Amniotic stem cell (primary cell): ENCODE data around the gene TPO.
"Not testable (repeated sequence)": the region's sequence is repeated elsewhere in the genome, so short reads cannot be mapped to it uniquely, and the experiment has no call there.

Experiments
- DNase-seq: peaks from one replicate; lab custom pipeline; 2025; lab: John Stamatoyannopoulos, UW

The TPO gene

DNA sequence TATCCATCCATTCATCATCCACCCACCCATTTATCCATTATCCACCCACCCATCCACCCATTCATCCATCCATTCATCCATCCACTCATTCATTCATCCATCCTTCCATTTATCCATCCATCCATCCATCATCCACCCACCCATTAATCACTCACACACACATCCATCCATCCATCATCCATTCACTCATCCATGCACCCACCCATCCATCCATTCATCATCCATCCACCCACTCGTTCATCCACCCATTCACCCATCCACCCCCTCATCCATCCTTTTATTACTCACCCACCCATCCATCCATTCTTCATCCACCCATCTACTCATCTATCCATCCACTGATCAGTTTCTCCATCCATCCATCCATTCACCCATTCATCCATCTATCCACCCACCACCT is 8.1 kb upstream of the TPO start:
- DNase-seq = no peak

DNA sequence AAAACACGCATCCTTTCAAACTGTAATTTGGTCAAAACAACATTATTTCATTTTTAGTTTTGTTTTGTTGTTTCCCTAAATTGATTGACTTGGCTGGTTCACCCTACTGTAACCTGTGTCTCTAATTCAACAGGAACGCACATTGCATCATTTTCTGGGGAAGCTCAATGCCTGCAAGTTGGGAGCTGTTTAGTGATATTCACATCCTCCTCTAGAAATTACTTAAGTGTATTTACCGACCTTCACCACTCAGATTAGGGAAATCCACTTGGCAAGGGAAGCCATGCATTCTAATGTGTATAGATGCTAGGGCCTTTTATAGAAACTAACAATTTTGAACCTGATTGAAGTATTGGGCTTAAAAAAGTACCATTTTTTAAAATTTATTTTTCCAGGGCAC is 7.3 kb upstream of the TPO start:
- no peak for DNase-seq

DNA sequence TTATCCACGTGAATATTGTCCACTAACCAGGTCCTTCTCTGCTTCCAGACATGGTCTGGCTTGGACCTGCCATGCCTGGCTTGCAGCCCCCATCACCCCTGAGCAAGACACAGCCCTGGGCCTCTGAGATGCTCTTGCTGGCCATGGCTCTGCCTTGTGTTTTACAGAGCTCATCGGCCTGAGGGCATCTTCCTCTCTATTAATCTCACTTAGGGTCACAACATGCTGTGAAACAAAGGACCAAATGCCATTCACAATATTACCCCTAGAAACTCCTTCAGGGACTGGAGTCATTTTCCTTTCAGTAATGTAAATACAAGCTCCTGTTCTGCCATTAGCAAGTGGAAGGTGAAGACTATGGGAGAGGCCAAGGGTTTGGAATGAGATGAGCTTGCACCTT is 6.8 kb upstream of the TPO start:
- no peak for DNase-seq

DNA sequence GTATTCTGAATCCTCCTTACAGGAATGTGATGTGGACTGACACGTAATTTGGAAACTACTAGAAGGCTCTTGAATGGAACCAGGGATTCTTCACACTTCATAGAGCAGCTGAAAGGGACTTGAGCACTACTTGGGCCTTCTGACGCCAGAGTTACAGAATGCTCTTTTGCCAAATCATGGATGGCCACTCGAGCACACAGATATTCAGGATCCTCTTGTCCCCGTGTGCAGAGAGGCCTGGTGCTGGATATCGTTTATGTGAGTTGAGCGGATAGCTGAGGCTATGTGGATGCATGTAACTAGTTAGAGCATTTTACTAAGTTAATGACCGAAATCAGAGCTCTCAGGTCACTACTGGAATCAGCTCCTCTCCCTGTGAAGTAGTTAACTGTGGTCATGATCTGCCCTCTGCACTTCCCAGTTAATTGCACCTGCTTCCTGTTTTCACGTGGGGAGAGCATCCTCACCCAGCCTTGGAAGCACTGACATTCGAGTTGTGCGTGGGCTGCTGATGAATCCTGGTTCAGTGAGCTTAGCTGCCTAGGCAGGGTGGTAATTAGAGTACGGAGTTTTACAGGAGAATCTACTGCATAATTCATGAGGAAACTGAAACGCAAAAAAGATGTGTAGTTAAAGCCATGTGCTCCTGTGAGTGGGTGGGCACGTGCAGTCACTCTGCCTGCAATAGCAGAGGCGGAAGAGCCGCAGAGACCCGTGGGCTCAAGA is 5.2 kb upstream of the TPO start:
- DNase-seq = no peak

DNA sequence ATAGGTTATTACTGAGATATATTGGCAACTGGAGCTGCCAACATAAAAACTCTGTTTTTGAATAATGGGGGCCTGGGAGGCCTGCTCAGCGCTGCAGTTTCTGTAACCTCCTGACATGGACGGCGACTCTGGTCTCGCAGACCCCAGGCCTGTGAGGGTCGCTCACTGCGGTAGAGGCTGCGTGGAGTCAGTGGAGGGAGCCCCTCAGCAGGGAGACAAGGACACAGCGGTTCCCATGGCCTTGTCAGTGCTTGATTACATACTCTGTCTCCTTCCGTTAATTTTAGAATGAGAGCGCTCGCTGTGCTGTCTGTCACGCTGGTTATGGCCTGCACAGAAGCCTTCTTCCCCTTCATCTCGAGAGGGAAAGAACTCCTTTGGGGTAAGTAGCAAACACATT is 858 bp downstream of the TPO start:
- no peak for DNase-seq

DNA sequence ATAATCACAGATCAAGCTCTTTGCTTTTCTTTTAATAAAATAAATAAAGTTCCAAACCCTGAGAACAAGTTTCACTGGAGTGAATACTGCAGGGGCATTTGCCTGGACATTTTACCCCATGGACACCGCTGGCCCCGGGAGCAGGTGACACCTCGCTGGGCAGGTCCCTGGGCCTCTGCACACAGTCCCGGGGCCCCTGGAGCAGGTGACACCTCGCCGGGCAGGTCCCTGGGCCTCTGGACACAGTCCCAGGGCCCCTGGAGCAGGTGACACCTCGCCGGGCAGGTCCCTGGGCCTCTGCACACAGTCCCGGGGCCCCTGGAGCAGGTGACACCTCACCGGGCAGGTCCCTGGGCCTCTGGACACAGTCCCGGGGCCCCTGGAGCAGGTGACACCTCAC is 1.6 kb downstream of the TPO start:
- not testable (repeated sequence) for DNase-seq

DNA sequence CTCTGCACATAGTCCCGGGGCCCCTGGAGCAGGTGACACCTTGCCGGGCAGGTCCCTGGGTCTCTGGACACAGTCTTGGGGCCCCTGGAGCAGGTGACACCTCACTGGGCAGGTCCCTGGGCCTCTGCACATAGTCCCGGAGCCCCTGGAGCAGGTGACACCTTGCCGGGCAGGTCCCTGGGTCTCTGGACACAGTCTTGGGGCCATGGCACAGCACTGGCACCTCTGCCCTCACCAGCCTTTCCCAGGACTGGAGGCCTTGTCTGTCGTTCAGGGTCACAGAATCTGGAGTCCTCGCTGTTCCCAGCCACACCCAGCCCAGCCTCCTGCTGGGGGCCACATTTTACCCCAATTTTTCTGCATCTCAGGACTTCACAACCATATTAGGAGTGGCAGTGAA is 2.2 kb downstream of the TPO start:
- no peak for DNase-seq

DNA sequence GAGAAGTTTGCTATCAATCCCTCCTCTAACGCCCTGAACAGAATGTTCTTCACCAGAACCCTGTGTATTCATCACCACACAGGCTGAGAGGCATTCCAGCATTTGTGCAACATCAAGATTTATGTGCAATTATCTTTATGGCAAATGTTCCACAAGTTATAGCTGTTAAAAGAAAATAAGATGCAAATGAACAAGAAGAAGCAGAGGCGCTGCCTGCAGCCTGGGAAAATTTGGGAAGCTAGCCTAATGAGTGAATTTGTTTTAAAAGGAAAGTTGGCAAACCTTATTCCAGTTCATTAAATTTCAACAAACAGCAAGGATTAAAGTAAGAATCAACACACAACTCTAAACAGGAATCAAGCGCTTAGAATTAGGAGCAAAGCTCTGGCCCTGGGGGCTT is 5.3 kb downstream of the TPO start:
- no peak for DNase-seq

DNA sequence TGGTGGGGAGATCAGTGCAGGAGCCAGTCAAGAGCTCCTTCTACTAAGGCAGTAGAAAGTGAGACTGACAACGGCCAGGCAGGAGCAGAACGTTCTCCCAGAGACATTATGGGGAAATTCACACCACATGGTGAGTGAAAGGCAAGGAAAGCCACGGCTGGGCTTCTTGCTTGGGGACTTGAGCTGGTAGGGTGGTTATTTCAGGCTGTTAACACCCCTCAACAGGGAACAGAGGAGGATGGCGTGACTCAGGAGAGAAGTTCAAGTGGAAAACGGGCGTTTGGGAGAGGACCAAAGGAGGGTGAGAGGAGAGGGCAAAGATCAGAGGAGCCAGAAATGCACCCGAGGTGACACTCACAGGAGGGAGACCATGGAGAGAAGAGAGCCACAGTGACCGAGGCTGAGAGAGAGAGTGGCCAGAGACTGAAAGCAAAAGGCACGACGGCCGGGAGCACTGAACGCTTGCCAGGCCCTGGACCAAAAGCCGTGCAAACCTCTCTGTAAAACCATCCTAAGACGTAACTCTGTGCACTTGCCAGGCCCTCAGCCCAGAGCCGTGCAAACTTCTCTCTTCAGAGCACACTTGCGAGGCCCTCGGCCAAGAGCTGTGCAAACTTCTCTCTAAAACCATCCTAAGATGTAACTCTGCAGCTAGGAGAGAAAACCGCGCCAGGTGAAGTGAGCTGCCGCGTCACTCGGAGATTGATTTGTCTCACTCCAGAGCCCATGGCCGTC is 7.7 kb downstream of the TPO start:
- DNase-seq = no peak

DNA sequence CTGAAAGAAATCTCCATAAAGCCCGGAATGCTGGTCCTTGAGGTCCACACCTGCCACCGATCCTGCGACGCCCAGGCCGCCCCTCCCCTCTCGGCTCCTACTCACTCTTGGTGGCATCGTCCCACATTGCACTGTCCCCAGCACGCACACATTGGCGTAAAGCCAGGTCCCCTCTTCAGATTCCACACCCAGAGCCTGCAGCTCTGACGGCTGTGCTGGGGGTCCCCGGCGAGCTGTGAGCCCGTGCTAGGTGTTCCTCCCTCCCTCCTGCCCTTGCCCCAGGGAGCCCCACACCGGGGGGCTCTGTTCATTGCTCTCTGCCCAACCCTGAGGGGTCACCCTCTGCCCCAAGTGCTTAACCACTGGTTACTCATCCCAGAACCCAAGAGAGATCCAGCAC is 8.5 kb downstream of the TPO start:
- no peak for DNase-seq

DNA sequence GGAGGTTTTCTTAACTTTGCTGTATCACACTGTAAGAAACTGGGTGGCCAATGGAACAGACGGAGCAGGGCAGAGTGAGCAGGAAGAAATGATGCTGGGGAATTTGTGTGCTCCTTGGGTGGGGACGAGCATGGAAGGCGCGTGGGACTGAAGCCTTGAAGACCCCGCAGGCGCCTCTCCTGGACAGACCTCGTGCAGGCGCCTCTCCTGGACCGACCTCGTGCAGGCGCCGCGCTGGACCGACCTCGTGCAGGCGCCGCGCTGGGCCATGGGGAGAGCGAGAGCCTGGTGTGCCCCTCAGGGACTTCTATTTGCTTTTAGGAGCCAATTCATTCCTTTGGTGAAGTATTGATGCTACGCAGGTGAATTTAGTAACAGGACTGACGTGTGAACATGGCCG is 8.9 kb downstream of the TPO start:
- DNase-seq = no peak

DNA sequence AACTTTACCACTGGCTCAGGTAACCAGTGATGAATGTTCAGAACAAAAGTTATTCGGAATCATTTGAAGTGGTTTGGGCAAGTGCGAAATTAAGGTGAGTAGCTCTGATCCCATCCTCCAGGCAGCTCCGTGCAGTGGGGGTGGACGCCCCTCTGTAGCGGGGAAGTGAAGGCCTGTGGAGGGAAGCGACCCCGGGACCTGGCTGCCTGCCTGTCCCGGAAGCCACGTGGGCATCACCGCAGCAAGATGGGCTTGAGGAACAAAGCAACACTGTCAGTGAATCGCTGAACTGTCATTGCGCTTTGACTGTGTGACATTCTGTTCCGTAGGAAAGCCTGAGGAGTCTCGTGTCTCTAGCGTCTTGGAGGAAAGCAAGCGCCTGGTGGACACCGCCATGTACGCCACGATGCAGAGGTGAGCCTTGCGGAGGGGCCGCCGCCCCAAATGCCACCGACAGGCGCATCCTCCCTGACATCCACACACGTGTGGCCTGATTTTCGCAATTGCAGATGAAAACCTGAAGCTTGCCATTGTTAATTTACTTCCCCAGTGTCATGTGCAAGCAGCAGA is 9.5 kb downstream of the TPO start:
- no peak for DNase-seq

DNA sequence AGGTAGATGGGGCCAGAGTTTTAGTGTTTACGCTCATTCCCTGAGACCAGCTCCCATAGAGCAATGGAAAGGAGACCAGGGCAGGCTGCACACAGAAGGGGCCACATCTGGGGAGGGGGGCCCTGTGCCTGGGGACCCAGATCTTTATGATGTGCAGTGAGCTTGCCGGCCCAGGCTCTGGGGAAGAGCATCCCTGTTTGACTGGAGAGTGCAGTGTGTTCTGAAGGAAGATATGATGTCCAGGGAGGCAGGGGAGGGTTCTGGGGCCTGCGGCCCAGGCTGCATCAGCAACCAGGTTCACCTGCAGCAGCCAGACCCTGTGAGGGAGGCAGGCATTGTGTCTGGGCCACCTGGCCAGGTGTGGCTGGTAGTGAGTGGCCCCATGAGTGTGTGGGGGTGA is 13.8 kb downstream of the TPO start:
- no peak for DNase-seq

DNA sequence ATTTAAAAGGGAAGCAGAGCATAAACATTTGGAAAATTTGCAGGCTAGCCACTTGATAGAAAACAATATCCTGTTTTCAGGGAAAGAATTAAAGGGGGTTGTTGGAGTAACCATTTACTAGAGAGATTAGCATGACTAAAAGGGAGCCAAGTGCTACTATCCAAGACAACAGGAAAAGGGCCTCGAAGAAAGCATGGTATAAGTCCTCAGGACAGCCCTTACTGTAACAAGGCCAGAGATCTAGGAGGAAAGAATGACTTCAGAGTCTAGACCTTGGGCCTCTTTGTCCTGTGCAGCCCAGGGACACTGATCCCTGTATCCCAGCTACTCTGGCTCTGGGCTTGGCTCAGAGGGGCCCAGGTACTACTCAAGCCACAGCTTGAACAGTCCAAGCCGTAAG is 16.6 kb downstream of the TPO start:
- no peak for DNase-seq

DNA sequence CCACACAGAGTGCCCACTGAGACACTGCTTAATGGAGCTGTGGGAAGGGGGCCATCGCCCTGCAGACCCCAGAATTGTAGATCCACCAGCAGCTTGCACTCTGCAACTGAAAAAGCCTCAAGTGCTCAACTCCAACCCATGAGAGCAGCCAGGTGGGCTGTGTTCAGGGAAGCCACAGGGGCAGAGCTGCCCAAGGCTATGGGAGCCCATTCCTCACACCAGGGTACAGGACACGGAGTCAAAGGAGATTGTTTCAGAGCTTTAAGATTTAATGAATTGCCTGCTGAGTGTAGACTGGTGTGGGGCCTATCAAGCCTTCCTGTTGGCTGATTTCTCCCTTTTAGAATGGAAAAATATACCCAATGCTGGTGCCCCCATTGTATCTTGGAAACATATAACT is 17.2 kb downstream of the TPO start:
- DNase-seq = no peak

DNA sequence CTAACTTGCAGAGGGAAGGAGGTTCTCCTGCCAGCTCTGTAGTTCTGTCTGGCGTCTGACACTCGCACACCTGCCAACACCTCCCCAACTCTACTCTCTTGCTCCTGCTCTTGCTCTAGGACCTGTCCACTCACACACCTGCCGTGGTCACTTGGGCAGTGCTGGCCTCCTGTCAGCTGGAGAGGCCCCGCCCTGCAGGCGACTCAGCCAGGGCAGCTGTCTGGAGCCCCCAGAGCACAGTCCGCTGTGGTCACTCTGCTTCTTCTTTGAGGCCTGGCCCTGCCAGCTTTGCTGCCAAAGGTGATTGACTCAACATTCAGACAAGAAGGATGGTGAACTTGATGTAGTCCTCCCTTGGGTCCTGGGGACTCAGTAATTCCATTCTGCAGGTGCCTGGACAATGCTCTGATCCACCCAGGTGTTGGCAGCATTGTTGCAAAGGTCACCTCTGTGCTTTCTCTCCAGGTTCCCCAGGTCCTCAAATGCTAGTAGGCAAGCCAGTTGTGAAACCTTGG is 18.7 kb downstream of the TPO start:
- no peak for DNase-seq

DNA sequence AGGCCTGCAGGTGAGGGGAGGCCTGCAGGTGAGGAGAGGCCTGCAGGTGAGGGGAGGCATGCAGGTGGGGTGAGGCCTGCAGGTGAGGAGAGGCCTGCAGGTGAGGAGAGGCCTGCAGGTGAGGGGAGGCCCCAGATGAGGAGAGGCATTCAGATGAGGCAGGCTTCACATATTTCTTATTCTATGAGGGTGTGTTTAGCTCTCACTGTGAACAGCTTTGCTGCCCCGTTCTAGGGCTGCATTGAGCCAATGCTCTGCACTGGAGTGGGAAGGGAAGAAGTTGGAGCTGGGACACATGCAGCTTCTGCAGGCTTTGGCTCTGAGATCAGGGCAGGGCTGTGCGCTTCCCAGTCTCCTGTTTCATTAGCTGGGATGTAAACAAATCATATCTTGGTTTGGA is 19.5 kb downstream of the TPO start:
- no peak for DNase-seq

DNA sequence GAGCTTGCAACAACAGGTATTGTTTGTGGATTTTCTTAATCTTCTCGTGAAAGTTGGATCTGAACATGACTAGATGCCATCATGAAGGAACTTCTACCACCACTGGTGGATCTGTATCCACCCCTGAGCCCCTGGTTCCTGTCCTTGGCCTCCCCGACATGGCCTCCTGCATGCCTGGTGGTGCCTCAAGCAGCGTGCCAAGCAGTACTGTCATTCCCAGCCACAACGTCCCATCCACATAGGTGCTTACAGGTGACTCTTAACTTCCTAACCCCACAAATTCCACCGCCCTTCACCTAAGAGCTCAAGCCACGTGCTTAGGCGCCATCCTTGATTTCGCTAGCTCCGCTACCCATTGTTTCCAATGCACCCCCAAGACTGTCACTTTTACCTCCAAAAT is 23.1 kb downstream of the TPO start:
- no peak for DNase-seq

DNA sequence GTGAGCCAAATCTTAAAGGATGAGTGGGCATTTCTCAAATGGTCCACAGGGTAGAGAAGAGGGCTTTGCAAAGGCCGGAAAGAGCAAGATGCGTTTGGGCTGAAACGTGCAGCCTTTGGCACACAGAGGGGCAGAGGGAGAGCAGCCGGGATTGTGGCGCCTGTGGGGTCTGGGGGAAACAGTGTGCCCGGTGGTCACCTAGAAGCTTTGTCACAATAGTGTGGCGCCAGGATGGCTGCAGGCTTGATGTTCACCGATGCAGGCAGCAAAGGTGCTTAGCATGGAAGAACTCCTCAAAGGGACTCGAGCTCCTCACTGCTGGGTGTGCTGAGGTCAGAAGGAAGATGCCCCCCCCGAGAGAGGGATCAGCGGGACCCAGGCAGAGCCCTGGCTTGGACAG is 23.8 kb downstream of the TPO start:
- no peak for DNase-seq

DNA sequence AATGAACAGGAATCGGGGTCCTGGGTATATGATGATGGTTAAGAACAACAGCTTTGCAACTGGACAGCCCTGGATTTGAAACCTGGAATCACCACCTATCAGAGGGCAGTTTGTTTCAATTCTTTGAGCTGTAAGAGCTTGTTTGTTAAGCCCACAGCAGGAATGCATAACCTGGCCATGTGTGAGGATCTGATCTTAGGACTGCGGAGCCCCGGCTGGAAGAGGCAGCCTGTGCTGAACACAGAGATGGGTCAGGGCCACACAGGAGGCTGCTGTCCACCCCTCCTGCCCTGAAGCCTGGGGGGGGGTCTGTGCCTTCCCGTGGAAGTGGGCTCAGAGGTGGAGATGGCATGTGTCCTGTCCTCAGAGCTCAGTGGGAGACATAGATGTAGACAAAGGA is 24.3 kb downstream of the TPO start:
- DNase-seq = no peak

DNA sequence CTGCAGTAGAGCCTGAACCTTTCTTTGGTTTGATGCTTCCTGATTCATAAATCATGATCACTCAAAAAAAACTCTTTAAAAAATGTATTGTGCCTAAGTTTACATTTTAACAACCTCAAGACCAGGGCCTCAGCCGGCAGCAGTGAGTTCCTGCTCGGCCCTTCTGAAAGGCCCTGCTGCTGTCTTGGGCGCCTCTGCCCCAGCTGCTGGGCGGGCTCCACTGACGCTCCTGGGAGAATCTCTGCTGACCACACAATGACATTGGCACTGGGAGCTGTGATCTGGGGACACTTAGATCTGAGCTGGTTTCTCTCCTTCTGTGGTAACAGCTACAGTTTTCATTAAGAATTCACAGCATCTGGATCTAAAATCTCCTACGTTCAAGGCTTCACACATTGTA is 25.7 kb downstream of the TPO start:
- DNase-seq = no peak

DNA sequence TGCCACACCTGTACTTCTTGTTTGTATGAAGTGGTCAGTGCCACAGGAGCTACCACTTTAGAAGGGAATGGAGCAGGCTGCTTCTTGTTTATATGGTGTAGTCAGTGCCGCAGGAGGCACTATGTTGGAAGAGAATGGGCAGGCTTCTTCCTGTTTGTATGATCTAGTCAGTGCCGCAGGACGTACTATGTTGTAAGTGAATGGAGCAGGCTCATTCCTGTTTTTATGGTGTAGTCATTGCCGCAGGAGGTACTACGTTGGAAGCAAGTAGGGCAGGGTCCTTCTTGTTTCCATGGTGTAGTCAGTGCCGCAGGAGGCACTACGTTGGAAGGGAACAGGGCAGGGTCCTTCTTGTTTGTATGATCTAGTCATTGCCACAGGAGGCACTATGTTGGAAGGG is 27.3 kb downstream of the TPO start:
- DNase-seq = no peak

DNA sequence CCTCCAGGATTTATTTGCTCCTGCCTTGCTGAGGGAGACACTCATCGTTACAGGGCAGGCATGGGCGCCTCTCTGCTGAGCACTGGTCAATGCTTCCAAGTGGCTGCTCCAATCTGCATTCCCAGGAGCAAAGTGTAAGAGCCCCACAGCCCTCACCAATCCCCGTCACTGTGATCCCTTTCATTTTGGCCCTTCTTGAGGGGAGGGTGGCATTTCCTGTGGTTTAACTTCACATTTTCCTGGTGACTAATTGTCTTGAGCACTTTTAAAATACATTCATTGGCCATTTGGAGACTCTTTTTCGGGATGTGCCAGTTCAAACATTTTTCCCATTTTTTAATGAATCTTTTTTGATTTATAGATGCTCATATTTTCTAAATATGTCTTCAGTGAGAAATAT is 33.0 kb downstream of the TPO start:
- DNase-seq = no peak

DNA sequence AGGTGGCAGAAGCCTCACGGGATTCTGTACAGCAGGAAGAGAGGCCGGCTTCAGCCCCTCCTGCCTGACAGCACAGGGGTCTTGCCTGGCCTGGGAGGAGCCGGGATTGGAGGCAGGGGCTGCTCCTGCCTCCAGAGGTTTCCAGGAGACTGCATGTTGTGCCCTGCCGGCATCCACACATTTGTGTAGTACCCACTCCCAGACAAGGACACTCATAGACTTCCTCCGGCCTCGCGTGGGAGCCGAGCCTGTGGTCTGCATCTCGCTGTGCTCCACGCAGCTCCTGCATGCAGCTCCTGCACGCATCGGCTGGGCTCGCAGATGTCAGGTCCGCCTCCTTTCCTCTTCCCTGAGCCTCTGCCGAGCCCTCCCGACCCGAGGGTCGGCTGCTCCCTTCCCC is 34.7 kb downstream of the TPO start:
- DNase-seq = no peak
